GM12878 (cell line): ENCODE data around the gene CACNB3. TPM values are rescaled to one million over a fixed set of nuclear protein-coding genes. Genes with fewer than 3 reads are reported as not detected.

Experiments used
- ATAC-seq: fragments of 200-7000 bp; cut with Tn5 transposase; 3 replicates; pipeline ENCODE4 v1.9.1; 2020; ENCODE audit warnings: mild to moderate bottlenecking, moderate library complexity
- BruUV-seq: library from RNA; stranded (reverse); fragments of 400-500 nt; replicated peaks from 2 replicates; lab custom pipeline; 2021; lab: Mats Ljungman, UMichigan
- CTCF ChIA-PET: fragments of 300-600 bp; sonication (Branson Sonifier 250); formaldehyde crosslinking; extraction: SDS; loops from one replicate; lab custom pipeline; 2021; ENCODE audit warnings: inconsistent platforms; lab: Yijun Ruan, JAX
- POLR2A ChIA-PET: fragments of 350-600 bp; formaldehyde crosslinking; extraction: SDS; loops from one replicate; lab custom pipeline; 2021; ENCODE audit warnings: inconsistent platforms; lab: Charles Lee
- RAD21 ChIA-PET: fragments of 300-600 bp; sonication (Branson Sonifier 250); formaldehyde crosslinking; loops from one replicate; lab custom pipeline; 2023; ENCODE audit warnings: antibody characterized with exemption; ENCODE audit not compliant: unreplicated experiment; lab: Charles Lee
- SMC1A ChIA-PET: fragments of 300-600 bp; sonication (Branson Sonifier 250); formaldehyde crosslinking; loops from one replicate; lab custom pipeline; 2023; ENCODE audit not compliant: unreplicated experiment, uncharacterized antibody; lab: Charles Lee
- DNase-seq: peaks from one replicate; pipeline ENCODE4 v3.0.0-alpha.2; 2011; ENCODE audit warnings: low read depth, low spot score
- FAIRE-seq: peaks from 3 replicates; lab custom pipeline; 2011; peaks lifted over from hg19 to GRCh38; lab: Jason Lieb, UNC
- H2AFZ ChIP-seq: 2 replicates; pipeline ENCODE4 v1.6.0; 2011; ENCODE audit warnings: low read depth, low read length, control low read depth; ENCODE audit not compliant: control insufficient read depth
- H3K27ac ChIP-seq: 2 replicates; pipeline ENCODE4 v1.5.1; 2011; ENCODE audit warnings: control low read depth; ENCODE audit not compliant: control insufficient read depth, insufficient read depth
- H3K27me3 ChIP-seq, 2 experiments: replicated peaks in 1 of 2; 2 replicates each; pipeline versions ENCODE4 v1.6.0 to v1.6.1; 2011; ENCODE audit warnings: low read length in 1 of 2; ENCODE audit not compliant: control insufficient read depth in 2 of 2, insufficient read depth in 2 of 2
- H3K36me3 ChIP-seq, 2 experiments: 2 replicates each; pipeline ENCODE4 v1.5.1; 2011; ENCODE audit warnings: low read length in 1 of 2; ENCODE audit not compliant: control insufficient read depth in 2 of 2, insufficient read depth in 2 of 2
- H3K4me1 ChIP-seq: 2 replicates; pipeline ENCODE4 v1.6.1; 2011; ENCODE audit warnings: mild to moderate bottlenecking, low read length, moderate library complexity, mixed read lengths; ENCODE audit not compliant: control insufficient read depth, insufficient read depth
- H3K4me2 ChIP-seq: 2 replicates; pipeline ENCODE4 v1.6.0; 2011; ENCODE audit warnings: control low read depth; ENCODE audit not compliant: control insufficient read depth, insufficient read depth
- H3K4me3 ChIP-seq: fragments of 200-600 bp; sonication (generic); 2 replicates; pipeline ENCODE4 v1.5.1; 2016
- H3K79me2 ChIP-seq: 2 replicates; pipeline ENCODE4 v1.6.0; 2011; ENCODE audit warnings: low read length; ENCODE audit not compliant: control insufficient read depth, insufficient read depth
- H3K9ac ChIP-seq: 2 replicates; pipeline ENCODE4 v1.8.0; 2011; ENCODE audit warnings: low read length, control low read depth, mixed read lengths; ENCODE audit not compliant: control insufficient read depth, insufficient read depth
- H3K9me3 ChIP-seq: replicated peaks from 3 replicates; pipeline ENCODE4 v1.5.1; 2011; ENCODE audit warnings: mild to moderate bottlenecking, low read length; ENCODE audit not compliant: control insufficient read depth, insufficient read depth
- H4K20me1 ChIP-seq: 2 replicates; pipeline ENCODE4 v1.6.0; 2011; ENCODE audit not compliant: control insufficient read depth, insufficient read depth
- LARP7 ChIP-seq: fragments of 450-650 bp; IDR thresholded peaks from 2 replicates; pipeline ENCODE4 v1.6.1; 2017; ENCODE audit warnings: mild to moderate bottlenecking
- RELB ChIP-seq: fragments of 450-650 bp; IDR thresholded peaks from 2 replicates; pipeline ENCODE4 v1.6.1; 2017; ENCODE audit warnings: low read depth, mild to moderate bottlenecking, moderate library complexity
- SUPT20H ChIP-seq: IDR thresholded peaks from 2 replicates; pipeline ENCODE4 v1.6.1; 2011; ENCODE audit warnings: low read depth, mild to moderate bottlenecking, low read length, moderate library complexity, borderline replicate concordance; ENCODE audit not compliant: control insufficient read depth
- TCF7 ChIP-seq: IDR thresholded peaks from 2 replicates; pipeline ENCODE4 v1.6.1; 2014; ENCODE audit warnings: antibody characterized with exemption, borderline replicate concordance
- ZBTB40 ChIP-seq: fragments of 450-650 bp; IDR thresholded peaks from 2 replicates; pipeline ENCODE4 v1.6.1; 2016; ENCODE audit warnings: mild to moderate bottlenecking, moderate library complexity, borderline replicate concordance
- ZNF384 ChIP-seq: IDR thresholded peaks from 2 replicates; pipeline ENCODE4 v1.6.1; 2012; ENCODE audit warnings: low read depth, mild to moderate bottlenecking, low read length, improper control_type of control experiment, borderline replicate concordance
- ZNF622 ChIP-seq: fragments of 450-650 bp; IDR thresholded peaks from 2 replicates; pipeline ENCODE4 v1.6.1; 2017; ENCODE audit warnings: mild to moderate bottlenecking, inconsistent platforms
- WGBS: methylation state at CpG from one replicate; pipeline ENCODE4 v1.1.6; 2016; ENCODE audit warnings: low lambda C conversion rate; ENCODE audit not compliant: insufficient replicate concordance, insufficient coverage; ENCODE audit errors: missing lambda C conversion rate; 5-methylcytosine and 5-hydroxymethylcytosine counted together
- in situ Hi-C: fragments of 300-500 bp; cut with MboI; formaldehyde crosslinking; loops from 9 replicates; pipeline ENCODE4 v1.14.3; 2018; ENCODE audit warnings: mixed read lengths
- intact Hi-C: fragments of 100-400 bp; cut with micrococcal nuclease; formaldehyde crosslinking; loops from one replicate; pipeline ENCODE4 v1.14.2; 2022; ENCODE audit not compliant: unreplicated experiment
- polyA plus RNA-seq, 11 experiments: library from polyadenylated mRNA; depleted of rRNA in 4 of 11; unstranded in 6 of 11; stranded (reverse) in 5 of 11; fragments of >200 nt; fragmentation: Nextera tagmentation in 4 of 11; fragmentation: Illumina TruSeq in 1 of 11; extraction: Ambion mirVana in 4 of 11; extraction: Trizol in 1 of 11; gene quantifications; 1 replicate in 1 of 11; 2 replicates in 10 of 11; pipeline versions ENCODE4 v1.2.1 to v1.2.3, GENCODE V29; 2011 to 2016; ENCODE audit warnings: inconsistent platforms in 2 of 11, missing spikeins in 2 of 11, low read depth in 1 of 11
- total RNA-seq, 4 experiments: library from RNA; depleted of rRNA in 3 of 4; stranded (reverse); fragments of >200 nt in 3 of 4; fragmentation: Illumina TruSeq in 1 of 4; extraction: Trizol in 1 of 4; gene quantifications; 2 replicates each; pipeline versions ENCODE4 v1.2.1 to v1.2.3, GENCODE V29; 2013 to 2021
- TF ChIP-seq, protein P1 (sequence below): fragments of 450-650 bp; IDR thresholded peaks from 2 replicates; pipeline ENCODE4 v1.6.1; 2018; ENCODE audit warnings: borderline replicate concordance, mild to moderate bottlenecking; ENCODE audit not compliant: partially characterized antibody
- TF ChIP-seq, protein P2 (sequence below): fragments of 450-650 bp; formaldehyde crosslinking; IDR thresholded peaks from 2 replicates; pipeline ENCODE4 v1.4.0; 2020; ENCODE audit warnings: mild to moderate bottlenecking, moderate library complexity
- TF ChIP-seq, protein P3 (sequence below): fragments of 450-650 bp; IDR thresholded peaks from 2 replicates; pipeline ENCODE4 v1.6.1; 2014; ENCODE audit warnings: mild to moderate bottlenecking

CACNB3 gene
- total and polyA plus RNA-seq, 10 of the 15 experiments (the other 5 are each of a cell fraction or from before 2014, with no cell fraction given), result 0.78 to 5.0 (median 1.7) TPM

- no peak for DNase-seq
- ChIA-PET RAD21 (no interaction called here), POLR2A (interaction anchor here (0.6 kb wide), 1 partner anchor 571 kb away, joined by 6 read pairs; no protein-coding TSS in a partner anchor), SMC1A (no interaction called here), CTCF (interaction anchor here (0.9 to 9.9 kb wide), 3 partner anchors 7 to 43 kb away, joined by 3 to 135 read pairs (median 75); partner anchors contain the start of gene DDX23)
- no peak overlapping the region for H3K27ac ChIP-seq
- no peaks in the 10 kb centered on the region for H3K27me3 ChIP-seq
- ATAC-seq, result no peak
- no peak overlapping the region for H2AFZ ChIP-seq
- intact Hi-C loops (no loop called here), in situ Hi-C loops (no loop called here)
- no peak overlapping the region for H3K4me3 ChIP-seq
- BruUV-seq, result no TSS peak
- WGBS, result 42% methylated on average over 2 of the region's 2 CpGs
- no peaks in the 10 kb centered on the region for H3K9me3 ChIP-seq
- FAIRE-seq, result no peak
- H3K4me1 ChIP-seq, result peaks cover 16% of the 10 kb centered on the region
- H4K20me1 ChIP-seq, result no peaks in the 10 kb centered on the region
- peaks cover 0 to 3% of the 10 kb centered on the region in 2 experiments; a peak in 2 of 4 replicates for H3K36me3 ChIP-seq
- no peak overlapping the region for H3K4me2 ChIP-seq
- peaks cover 6% of the 10 kb centered on the region for H3K79me2 ChIP-seq
- TF ChIP-seq RELB (no peak), ZNF384 (no peak), SUPT20H (no peak), TCF7 (no peak), ZBTB40 (no peak), ZNF622 (no peak), LARP7 (no peak)
- TF ChIP-seq, protein P1, sequence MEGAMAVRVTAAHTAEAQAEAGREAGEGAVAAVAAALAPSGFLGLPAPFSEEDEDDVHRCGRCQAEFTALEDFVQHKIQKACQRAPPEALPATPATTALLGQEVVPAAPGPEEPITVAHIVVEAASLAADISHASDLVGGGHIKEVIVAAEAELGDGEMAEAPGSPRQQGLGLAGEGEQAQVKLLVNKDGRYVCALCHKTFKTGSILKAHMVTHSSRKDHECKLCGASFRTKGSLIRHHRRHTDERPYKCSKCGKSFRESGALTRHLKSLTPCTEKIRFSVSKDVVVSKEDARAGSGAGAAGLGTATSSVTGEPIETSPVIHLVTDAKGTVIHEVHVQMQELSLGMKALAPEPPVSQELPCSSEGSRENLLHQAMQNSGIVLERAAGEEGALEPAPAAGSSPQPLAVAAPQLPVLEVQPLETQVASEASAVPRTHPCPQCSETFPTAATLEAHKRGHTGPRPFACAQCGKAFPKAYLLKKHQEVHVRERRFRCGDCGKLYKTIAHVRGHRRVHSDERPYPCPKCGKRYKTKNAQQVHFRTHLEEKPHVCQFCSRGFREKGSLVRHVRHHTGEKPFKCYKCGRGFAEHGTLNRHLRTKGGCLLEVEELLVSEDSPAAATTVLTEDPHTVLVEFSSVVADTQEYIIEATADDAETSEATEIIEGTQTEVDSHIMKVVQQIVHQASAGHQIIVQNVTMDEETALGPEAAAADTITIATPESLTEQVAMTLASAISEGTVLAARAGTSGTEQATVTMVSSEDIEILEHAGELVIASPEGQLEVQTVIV, result no peak
- TF ChIP-seq, protein P2, sequence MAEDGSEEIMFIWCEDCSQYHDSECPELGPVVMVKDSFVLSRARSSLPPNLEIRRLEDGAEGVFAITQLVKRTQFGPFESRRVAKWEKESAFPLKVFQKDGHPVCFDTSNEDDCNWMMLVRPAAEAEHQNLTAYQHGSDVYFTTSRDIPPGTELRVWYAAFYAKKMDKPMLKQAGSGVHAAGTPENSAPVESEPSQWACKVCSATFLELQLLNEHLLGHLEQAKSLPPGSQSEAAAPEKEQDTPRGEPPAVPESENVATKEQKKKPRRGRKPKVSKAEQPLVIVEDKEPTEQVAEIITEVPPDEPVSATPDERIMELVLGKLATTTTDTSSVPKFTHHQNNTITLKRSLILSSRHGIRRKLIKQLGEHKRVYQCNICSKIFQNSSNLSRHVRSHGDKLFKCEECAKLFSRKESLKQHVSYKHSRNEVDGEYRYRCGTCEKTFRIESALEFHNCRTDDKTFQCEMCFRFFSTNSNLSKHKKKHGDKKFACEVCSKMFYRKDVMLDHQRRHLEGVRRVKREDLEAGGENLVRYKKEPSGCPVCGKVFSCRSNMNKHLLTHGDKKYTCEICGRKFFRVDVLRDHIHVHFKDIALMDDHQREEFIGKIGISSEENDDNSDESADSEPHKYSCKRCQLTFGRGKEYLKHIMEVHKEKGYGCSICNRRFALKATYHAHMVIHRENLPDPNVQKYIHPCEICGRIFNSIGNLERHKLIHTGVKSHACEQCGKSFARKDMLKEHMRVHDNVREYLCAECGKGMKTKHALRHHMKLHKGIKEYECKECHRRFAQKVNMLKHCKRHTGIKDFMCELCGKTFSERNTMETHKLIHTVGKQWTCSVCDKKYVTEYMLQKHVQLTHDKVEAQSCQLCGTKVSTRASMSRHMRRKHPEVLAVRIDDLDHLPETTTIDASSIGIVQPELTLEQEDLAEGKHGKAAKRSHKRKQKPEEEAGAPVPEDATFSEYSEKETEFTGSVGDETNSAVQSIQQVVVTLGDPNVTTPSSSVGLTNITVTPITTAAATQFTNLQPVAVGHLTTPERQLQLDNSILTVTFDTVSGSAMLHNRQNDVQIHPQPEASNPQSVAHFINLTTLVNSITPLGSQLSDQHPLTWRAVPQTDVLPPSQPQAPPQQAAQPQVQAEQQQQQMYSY (CRISPR knock-in tag), result no peak
- TF ChIP-seq, protein P3, sequence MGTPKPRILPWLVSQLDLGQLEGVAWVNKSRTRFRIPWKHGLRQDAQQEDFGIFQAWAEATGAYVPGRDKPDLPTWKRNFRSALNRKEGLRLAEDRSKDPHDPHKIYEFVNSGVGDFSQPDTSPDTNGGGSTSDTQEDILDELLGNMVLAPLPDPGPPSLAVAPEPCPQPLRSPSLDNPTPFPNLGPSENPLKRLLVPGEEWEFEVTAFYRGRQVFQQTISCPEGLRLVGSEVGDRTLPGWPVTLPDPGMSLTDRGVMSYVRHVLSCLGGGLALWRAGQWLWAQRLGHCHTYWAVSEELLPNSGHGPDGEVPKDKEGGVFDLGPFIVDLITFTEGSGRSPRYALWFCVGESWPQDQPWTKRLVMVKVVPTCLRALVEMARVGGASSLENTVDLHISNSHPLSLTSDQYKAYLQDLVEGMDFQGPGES, result no peak
- no peak overlapping the region for H3K9ac ChIP-seq
Observed at GRCh38 chr12:48861111-48861510, 42.8 kb downstream of the CACNB3 start.
